ENCODE data around the gene TOLLIP.

Gene TOLLIP

GRCh38 chr11:1233351-1234053, 75.9 kb downstream of the TOLLIP start:
- Histone ChIP-seq H3K27ac (no peak overlapping the region), H3K4me3 (no peak overlapping the region)
- TF ChIP-seq, protein P1, sequence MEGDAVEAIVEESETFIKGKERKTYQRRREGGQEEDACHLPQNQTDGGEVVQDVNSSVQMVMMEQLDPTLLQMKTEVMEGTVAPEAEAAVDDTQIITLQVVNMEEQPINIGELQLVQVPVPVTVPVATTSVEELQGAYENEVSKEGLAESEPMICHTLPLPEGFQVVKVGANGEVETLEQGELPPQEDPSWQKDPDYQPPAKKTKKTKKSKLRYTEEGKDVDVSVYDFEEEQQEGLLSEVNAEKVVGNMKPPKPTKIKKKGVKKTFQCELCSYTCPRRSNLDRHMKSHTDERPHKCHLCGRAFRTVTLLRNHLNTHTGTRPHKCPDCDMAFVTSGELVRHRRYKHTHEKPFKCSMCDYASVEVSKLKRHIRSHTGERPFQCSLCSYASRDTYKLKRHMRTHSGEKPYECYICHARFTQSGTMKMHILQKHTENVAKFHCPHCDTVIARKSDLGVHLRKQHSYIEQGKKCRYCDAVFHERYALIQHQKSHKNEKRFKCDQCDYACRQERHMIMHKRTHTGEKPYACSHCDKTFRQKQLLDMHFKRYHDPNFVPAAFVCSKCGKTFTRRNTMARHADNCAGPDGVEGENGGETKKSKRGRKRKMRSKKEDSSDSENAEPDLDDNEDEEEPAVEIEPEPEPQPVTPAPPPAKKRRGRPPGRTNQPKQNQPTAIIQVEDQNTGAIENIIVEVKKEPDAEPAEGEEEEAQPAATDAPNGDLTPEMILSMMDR (IDR thresholded peaks at IDR 0.05): no peak
- no peak for DNase-seq (ENCODE audit: low spot score)

GRCh38 chr11:1232883-1233321, 76.5 kb downstream of the TOLLIP start:
- no peak overlapping the region for H3K27ac ChIP-seq
- DNase-seq (ENCODE audit: low spot score): no peak
- TF ChIP-seq, protein P1 (IDR thresholded peaks at IDR 0.05): no peak
- H3K4me3 ChIP-seq: no peak overlapping the region

DNA sequence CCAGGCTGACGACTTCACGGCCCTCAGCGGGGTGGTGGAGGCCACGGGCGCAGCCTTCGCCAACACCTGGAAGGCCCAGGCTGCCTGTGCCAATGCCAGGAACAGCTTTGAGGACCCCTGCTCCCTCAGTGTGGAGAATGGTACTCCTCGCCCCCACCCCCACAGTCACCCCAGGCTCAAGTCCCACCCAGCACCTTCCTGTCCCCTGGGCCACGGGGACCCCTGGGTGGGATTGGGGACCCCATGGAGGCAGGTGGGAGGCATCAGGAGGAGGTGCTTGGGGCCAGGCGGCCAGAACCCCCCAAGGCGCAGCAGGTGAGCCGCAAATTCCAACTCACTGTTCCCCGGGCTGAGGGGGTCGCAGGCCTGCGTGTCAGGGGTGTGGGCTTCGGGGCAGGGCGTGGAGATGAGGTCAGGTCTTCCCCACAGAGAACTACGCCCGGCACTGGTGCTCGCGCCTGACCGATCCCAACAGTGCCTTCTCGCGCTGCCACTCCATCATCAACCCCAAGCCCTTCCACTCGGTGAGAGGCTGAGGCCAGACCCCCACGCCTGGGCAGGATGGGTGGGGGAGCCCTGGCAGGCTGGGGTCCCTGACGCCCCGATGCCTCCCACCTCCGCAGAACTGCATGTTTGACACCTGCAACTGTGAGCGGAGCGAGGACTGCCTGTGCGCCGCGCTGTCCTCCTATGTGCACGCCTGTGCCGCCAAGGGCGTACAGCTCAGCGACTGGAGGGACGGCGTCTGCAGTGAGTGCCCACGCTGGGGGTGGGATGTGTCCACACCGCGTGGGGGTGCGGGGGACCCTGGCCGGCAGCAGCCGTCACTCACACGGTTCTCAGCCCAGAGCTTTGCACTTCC, 77.2 kb downstream of the TOLLIP start:
- Histone ChIP-seq H3K4me3 (no peak overlapping the region), H3K27ac (no peak overlapping the region)
- no peak for DNase-seq (ENCODE audit: low spot score)
- TF ChIP-seq, protein P1 (IDR thresholded peaks at IDR 0.05): no peak

DNA sequence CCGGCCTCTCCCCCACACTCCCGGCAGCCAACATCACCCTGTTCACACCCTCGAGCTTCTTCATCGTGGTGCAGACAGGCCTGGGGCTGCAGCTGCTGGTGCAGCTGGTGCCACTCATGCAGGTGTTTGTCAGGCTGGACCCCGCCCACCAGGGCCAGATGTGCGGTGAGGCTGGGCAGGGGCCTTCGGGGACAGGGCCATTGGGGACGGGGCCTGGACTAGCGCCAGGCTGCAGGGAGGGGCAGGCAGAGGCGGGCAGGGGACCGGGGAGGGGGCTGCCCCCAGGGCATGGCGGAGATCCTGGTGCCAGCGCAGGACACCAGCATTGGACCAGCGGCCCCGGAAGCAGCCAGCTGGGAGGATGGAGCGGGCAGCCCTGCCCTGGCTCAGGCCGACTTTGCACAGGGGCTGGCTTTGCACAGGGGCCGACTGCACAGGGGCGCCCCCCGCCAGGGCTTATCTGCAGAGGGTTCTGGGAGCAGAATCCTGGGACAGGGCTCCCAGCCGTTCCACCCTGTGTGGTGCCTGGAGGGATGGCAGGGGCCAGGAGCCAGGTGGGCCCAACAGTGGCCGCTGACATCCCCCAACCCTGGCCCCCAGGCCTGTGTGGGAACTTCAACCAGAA, 77.9 kb downstream of the TOLLIP start:
- no peak overlapping the region for H3K4me3 ChIP-seq
- no peak overlapping the region for H3K27ac ChIP-seq
- TF ChIP-seq, protein P1 (IDR thresholded peaks at IDR 0.05): no peak
- DNase-seq (ENCODE audit: low spot score): no peak

DNA sequence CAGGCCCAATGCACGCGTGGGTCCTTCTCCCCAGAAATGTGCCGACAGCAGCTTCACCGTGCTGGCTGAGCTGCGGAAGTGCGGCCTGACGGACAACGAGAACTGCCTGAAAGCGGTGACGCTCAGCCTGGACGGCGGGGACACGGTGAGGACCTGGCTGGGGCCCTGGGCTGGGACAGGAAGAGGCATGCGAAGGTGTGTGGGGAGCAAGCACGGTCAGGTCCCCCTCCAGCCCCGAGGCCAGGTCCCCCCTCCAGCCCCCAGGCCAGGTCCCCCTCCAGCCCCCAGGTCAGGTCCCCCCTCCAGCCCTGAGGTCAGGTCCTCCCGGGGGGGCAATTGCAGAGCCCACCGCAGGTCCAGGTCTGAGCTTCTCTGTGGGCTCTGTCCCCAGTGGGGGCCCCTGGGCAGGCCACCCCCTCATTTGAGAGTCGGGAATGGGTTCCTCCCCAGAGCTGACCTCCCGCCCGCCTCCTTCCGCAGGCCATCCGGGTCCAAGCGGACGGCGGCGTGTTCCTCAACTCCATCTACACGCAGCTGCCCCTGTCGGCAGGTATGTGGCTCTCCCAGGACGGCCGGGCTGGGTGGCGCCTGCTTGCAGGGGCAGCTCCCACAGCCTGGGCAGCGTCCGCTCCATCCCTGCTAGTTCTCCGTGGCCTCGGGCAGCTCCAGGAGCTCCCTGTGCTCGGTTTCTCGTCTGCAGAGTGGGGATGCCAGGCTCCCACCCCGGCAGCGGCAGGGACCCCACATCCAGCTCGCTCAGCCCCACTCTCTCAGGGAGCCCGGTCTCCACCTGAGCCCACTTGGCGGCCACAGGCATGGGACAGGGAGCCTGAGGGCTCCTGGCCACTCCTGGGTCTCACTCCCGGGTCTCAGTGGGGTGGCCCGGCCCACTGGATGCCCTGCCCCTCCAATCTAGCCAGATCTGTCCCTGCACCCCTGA, 78.7 kb downstream of the TOLLIP start:
- TF ChIP-seq, protein P1 (IDR thresholded peaks at IDR 0.05): no peak
- Histone ChIP-seq H3K4me3 (no peak overlapping the region), H3K27ac (no peak overlapping the region)
- DNase-seq (ENCODE audit: low spot score): no peak

DNA sequence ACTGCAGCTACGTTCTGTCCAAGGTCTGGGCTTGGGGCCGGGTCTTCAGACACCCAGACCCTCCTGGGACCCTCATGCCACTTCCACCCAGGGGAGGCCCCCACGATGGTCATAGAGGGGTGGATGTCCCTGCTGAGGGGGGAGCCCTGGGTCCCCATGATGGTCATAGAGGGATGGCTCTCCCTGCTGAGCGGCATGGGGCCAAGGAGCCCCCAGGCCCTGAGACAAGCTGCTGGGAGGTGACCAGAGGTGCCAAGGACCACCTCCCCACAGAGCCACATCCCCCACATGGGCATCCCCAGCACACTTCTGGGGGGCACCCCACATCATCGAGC, 79.3 kb downstream of the TOLLIP start:
- H3K27ac ChIP-seq: no peak overlapping the region
- TF ChIP-seq, protein P1 (IDR thresholded peaks at IDR 0.05): no peak
- no peak for DNase-seq (ENCODE audit: low spot score)
- no peak overlapping the region for H3K4me3 ChIP-seq

Measured in coronary artery (tissue), 2 donors.